Esophagus muscularis mucosa (tissue), 3 donors: Measurements from ENCODE around the gene TKTL1.

Source experiments
- POLR2AphosphoS5 ChIP-seq, 2 donors: sonication (generic); formaldehyde crosslinking; IDR thresholded peaks; one replicate each; pipeline ENCODE4 v1.6.1; 2017; ENCODE audit warnings: antibody characterized with exemption in 2 of 2
- TF ChIP-seq, protein P1 (sequence below), 3 experiments: fragments of 200-600 bp in 2 of 3; fragments of 450-650 bp in 1 of 3; sonication (generic) in 2 of 3; IDR thresholded peaks; one replicate each; pipeline ENCODE4 v1.5.1; 2017 to 2019; ENCODE audit warnings: antibody characterized with exemption in 3 of 3, mild to moderate bottlenecking in 2 of 3, moderate library complexity in 1 of 3

DNA sequence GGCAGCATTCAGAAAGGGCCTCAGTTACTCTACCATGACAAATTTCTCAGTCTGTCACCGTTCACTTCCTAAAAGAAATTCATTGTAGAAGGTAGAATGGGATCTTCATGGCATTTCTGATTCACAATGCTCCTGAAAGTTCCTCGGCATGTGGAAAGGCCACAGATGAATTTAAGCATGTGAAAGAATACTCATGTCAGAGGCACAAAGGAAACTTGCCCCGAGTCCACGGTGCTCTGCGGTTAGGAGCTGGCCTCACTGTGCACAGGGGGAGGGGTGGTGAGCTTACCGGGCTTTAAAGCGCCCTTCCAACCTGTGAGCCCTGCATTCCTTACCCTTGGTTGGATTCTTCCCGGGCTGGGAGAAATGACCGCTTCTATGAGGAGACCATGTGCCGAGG, 9.3 kb downstream of the TKTL1 start:
- TF ChIP-seq, protein P1, sequence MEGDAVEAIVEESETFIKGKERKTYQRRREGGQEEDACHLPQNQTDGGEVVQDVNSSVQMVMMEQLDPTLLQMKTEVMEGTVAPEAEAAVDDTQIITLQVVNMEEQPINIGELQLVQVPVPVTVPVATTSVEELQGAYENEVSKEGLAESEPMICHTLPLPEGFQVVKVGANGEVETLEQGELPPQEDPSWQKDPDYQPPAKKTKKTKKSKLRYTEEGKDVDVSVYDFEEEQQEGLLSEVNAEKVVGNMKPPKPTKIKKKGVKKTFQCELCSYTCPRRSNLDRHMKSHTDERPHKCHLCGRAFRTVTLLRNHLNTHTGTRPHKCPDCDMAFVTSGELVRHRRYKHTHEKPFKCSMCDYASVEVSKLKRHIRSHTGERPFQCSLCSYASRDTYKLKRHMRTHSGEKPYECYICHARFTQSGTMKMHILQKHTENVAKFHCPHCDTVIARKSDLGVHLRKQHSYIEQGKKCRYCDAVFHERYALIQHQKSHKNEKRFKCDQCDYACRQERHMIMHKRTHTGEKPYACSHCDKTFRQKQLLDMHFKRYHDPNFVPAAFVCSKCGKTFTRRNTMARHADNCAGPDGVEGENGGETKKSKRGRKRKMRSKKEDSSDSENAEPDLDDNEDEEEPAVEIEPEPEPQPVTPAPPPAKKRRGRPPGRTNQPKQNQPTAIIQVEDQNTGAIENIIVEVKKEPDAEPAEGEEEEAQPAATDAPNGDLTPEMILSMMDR (IDR thresholded peaks at IDR 0.05), result no peak
- TF ChIP-seq POLR2AphosphoS5 (IDR thresholded peaks at IDR 0.05), result no peak
